T-helper 1 cell treated with Interleukin-12 subunit alpha and Interleukin-12 subunit beta and Interleukin-4 antibody, amounts not matched to agents 30 μg/mL and 1 μg/mL, for 36 hours (primary cell): ENCODE data around the gene NCKAP1.

Experiments used
- H3K27ac Mint-ChIP-seq: one replicate; pipeline ENCODE4 v1.8.0; 2021; ENCODE audit warnings: mild to moderate bottlenecking, mixed read lengths
- H3K27me3 Mint-ChIP-seq: one replicate; pipeline ENCODE4 v1.8.0; 2021; ENCODE audit warnings: low read depth, mixed read lengths
- H3K36me3 Mint-ChIP-seq: one replicate; pipeline ENCODE4 v1.8.0; 2021; ENCODE audit warnings: low read depth, mixed read lengths
- H3K4me1 Mint-ChIP-seq: one replicate; pipeline ENCODE4 v1.8.0; 2021; ENCODE audit warnings: low read depth, mixed read lengths
- H3K4me3 Mint-ChIP-seq: one replicate; pipeline ENCODE4 v1.8.0; 2021; ENCODE audit warnings: mild to moderate bottlenecking, moderate library complexity, mixed read lengths
- H3K9me3 Mint-ChIP-seq: one replicate; pipeline ENCODE4 v1.8.0; 2021; ENCODE audit warnings: mixed read lengths

The NCKAP1 gene

GRCh38 chr2:183038341-183039300 is at the start of gene NCKAP1:
Gene NCKAP1 (minus strand): TSS chr2:183038457. CDS start chr2:183038099, 358 bp downstream.
- peak within 1 kb of the TSS; percentile 82 for H3K4me3 Mint-ChIP-seq
- H3K4me1 Mint-ChIP-seq, result peaks cover 26% of the 10 kb centered on the region
- H3K27ac Mint-ChIP-seq, result no peak within 1 kb of the TSS
- no peaks in the 10 kb centered on the region for H3K9me3 Mint-ChIP-seq
- H3K27me3 Mint-ChIP-seq, result peaks cover 86% of the 10 kb centered on the region
- no peaks in the 10 kb centered on the region for H3K36me3 Mint-ChIP-seq

DNA sequence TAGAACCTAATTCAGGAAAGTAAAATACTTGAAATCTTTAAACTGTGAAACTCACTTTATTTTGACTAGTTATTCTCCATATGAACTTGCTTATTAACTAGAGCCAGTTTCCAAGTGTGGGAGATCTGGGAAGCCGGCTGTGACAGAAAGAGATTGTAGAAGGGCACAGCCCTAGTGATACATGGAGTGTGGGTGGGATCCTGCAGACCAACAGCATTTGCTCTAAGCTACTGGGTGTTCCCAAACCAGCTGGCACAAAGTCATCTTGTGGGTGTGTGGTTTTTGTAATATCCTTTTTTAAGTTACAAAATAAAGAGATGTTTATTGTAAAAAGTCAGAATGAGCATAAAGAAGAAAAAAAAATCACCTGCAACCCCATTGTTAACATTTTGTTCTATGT is 43.7 kb upstream of the NCKAP1 start:
- H3K4me3 Mint-ChIP-seq, result no peak overlapping the region
- H3K27me3 Mint-ChIP-seq, result peaks cover 3% of the 10 kb centered on the region
- peaks cover 12% of the 10 kb centered on the region for H3K4me1 Mint-ChIP-seq
- H3K9me3 Mint-ChIP-seq, result no peaks in the 10 kb centered on the region
- H3K36me3 Mint-ChIP-seq, result no peaks in the 10 kb centered on the region
- no peak overlapping the region for H3K27ac Mint-ChIP-seq

DNA sequence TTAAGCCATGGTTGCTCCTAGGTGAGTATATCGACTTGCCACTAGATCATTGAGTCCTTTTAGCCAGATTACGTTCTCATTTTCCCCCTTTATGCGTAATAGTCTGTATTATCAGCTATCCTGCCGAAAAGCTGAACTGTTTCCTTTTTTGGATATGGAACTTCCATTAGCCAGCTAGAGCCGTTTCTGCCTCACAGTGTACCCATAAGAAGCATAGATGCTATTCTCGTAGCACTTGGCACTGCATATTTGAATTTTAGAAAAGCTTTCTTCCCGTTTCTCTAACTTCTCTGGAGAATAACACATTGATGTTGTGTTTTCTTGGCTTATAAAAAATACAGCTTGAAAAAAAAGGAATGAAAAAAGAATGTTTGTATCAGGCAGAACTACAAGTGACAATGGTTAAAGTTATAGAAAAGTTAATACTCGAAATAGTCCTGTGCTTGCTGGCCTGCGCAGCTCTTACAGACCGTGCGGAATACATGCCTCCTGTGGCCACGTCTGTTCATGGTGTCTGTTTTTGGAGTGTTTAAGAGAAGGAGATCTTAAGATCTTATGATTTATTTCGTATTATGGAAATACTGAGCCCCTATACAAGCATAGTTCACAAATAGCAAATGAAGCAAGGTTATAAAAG is 41.0 kb upstream of the NCKAP1 start:
- Mint-ChIP-seq H3K36me3 (no peaks in the 10 kb centered on the region), H3K4me3 (peak overlapping the region; percentile 89), H3K9me3 (no peaks in the 10 kb centered on the region), H3K4me1 (peaks cover 12% of the 10 kb centered on the region), H3K27me3 (peaks cover 5% of the 10 kb centered on the region), H3K27ac (no peak overlapping the region)

GRCh38 chr2:183078464-183079138 is 40.3 kb upstream of the NCKAP1 start, which contains the start of gene DUSP19:
Gene DUSP19 (plus strand): TSS chr2:183078747. CDS start chr2:183078934, 187 bp downstream.
- Mint-ChIP-seq H3K4me3 (peak within 1 kb of the TSS; percentile 89), H3K27me3 (peaks cover 9% of the 10 kb centered on the region), H3K27ac (peak within 1 kb of the TSS; percentile 42), H3K4me1 (peaks cover 12% of the 10 kb centered on the region), H3K36me3 (no peaks in the 10 kb centered on the region), H3K9me3 (no peaks in the 10 kb centered on the region)

GRCh38 chr2:183078163-183078463 is 39.9 kb upstream of the NCKAP1 start:
- Mint-ChIP-seq H3K4me1 (peaks cover 12% of the 10 kb centered on the region), H3K9me3 (no peaks in the 10 kb centered on the region), H3K36me3 (no peaks in the 10 kb centered on the region), H3K27me3 (peaks cover 9% of the 10 kb centered on the region), H3K4me3 (peak overlapping the region; percentile 89), H3K27ac (peak overlapping the region; percentile 42)

DNA sequence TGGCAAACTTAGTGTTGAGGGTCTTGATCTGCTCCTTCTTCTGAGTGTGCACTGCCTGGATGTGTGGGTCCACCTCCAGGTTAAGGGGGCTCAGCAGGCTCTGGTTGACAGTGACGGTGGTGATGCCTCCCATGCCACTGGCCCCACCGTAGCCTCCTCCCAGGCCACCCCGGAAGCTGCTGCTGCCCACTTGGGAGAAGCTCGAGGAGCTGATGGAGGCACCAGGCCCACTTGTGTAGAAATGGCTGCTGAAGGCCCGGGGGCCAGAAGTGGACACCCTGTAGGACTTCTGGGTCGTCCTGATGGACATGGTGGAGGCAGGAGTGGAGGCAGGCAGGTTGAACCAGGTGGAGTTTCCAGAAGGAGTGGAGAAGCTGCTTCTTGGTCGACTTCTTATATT is 33.9 kb upstream of the NCKAP1 start:
- H3K4me1 Mint-ChIP-seq, result no peaks in the 10 kb centered on the region
- H3K27ac Mint-ChIP-seq, result no peak overlapping the region
- H3K4me3 Mint-ChIP-seq, result no peak overlapping the region
- peaks cover 9% of the 10 kb centered on the region for H3K27me3 Mint-ChIP-seq
- H3K9me3 Mint-ChIP-seq, result no peaks in the 10 kb centered on the region
- no peaks in the 10 kb centered on the region for H3K36me3 Mint-ChIP-seq

DNA sequence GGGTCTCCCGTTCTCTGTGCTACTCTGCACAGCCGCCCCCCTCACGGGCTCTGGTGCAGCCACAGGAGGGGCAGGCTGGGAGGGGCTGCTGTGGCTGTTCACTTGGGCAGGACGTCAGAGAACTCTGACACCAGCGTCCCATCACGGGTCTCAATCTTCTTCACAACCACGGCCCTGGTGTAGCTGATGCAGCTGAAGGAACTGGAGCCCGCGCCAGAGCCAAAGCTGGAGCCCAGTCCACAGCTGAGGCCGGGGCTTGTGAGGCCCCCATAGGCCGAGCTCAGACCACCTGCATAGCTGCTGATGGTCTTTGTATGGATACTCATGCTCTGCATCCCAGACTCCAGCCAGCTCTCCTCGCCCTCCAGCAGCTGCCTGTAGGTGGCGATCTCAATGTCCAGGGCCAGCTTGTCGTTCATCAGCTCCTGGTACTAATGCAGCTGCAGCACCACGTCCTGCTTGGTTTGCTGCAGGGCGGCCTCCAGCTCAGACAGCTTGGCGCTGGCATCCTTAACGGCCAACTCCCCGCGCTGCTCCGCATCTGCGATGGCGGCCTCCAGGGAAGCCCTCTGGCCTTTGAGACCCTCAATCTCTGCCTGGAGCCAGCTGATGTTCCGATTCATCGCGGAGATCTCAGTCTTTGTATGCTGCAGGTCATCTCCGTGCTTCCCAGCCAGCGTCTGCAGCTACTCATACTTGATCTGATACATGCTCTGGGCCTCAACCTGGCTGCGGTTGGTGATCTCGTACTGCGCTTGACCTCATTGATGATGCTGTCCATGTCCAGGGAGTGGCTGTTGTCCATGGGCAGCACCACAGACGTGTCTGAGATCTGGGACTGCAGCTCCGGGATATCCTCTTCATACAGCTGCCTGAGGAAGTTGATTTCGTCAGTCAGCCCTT is 32.9 kb upstream of the NCKAP1 start:
- Mint-ChIP-seq H3K9me3 (no peaks in the 10 kb centered on the region), H3K27me3 (peaks cover 14% of the 10 kb centered on the region), H3K27ac (no peak overlapping the region), H3K36me3 (no peaks in the 10 kb centered on the region), H3K4me3 (no peak overlapping the region), H3K4me1 (no peaks in the 10 kb centered on the region)

GRCh38 chr2:183069174-183069573 is 30.9 kb upstream of the NCKAP1 start:
- no peak overlapping the region for H3K27ac Mint-ChIP-seq
- H3K4me3 Mint-ChIP-seq, result no peak overlapping the region
- no peaks in the 10 kb centered on the region for H3K36me3 Mint-ChIP-seq
- peaks cover 11% of the 10 kb centered on the region for H3K27me3 Mint-ChIP-seq
- no peaks in the 10 kb centered on the region for H3K9me3 Mint-ChIP-seq
- H3K4me1 Mint-ChIP-seq, result no peaks in the 10 kb centered on the region

DNA sequence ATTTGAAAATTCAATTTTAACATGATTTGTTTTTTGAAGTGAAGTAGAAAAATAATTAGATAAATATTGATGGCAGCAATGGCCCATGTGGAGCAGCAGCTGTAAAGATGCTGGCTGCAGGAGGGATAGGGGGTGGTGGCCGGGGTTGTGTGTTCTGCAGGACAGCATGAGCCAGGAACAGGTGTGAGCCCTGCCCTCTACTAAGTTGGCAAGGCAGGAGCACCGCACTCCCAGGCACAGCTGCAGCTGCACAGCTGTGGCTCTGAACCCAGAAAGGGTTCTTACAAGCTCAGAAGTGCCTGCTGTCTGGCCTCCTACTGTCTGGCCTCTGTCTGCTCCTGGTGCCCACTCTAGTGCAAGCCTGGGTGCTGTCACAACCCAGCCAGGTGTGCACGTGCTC is 30.3 kb upstream of the NCKAP1 start:
- Mint-ChIP-seq H3K36me3 (no peaks in the 10 kb centered on the region), H3K4me3 (no peak overlapping the region), H3K9me3 (no peaks in the 10 kb centered on the region), H3K27me3 (peaks cover 8% of the 10 kb centered on the region), H3K4me1 (no peaks in the 10 kb centered on the region), H3K27ac (no peak overlapping the region)

GRCh38 chr2:183063083-183063482 is 24.8 kb upstream of the NCKAP1 start:
- no peak overlapping the region for H3K4me3 Mint-ChIP-seq
- H3K4me1 Mint-ChIP-seq, result no peaks in the 10 kb centered on the region
- no peaks in the 10 kb centered on the region for H3K9me3 Mint-ChIP-seq
- H3K27ac Mint-ChIP-seq, result no peak overlapping the region
- no peaks in the 10 kb centered on the region for H3K36me3 Mint-ChIP-seq
- peaks cover 4% of the 10 kb centered on the region for H3K27me3 Mint-ChIP-seq

- Mint-ChIP-seq H3K9me3 (no peaks in the 10 kb centered on the region), H3K4me1 (no peaks in the 10 kb centered on the region), H3K27me3 (no peaks in the 10 kb centered on the region), H3K27ac (no peak overlapping the region), H3K36me3 (no peaks in the 10 kb centered on the region), H3K4me3 (no peak overlapping the region)
Observed at GRCh38 chr2:183060571-183061231, 22.4 kb upstream of the NCKAP1 start.

DNA sequence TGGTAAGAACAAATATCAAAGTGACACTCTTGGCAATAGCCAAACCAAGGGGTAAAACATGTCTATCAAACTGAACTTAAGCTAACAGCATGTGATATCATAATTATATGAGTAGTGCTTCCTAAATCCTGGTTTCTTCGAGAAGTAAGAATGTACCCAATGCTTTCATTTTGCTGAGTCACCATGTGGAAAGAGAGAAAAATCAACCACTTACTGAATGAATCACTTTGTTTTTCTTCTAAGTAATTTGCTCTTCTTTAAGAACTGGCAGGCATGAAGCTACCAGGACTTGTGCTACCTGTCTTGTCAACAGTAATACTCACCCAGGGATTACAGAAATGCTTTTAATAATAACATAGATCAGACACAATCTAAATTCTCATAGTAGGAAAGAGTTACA is 21.3 kb upstream of the NCKAP1 start:
- Mint-ChIP-seq H3K36me3 (no peaks in the 10 kb centered on the region), H3K4me1 (no peaks in the 10 kb centered on the region), H3K9me3 (no peaks in the 10 kb centered on the region), H3K27me3 (peaks cover 2% of the 10 kb centered on the region), H3K27ac (no peak overlapping the region), H3K4me3 (no peak overlapping the region)

DNA sequence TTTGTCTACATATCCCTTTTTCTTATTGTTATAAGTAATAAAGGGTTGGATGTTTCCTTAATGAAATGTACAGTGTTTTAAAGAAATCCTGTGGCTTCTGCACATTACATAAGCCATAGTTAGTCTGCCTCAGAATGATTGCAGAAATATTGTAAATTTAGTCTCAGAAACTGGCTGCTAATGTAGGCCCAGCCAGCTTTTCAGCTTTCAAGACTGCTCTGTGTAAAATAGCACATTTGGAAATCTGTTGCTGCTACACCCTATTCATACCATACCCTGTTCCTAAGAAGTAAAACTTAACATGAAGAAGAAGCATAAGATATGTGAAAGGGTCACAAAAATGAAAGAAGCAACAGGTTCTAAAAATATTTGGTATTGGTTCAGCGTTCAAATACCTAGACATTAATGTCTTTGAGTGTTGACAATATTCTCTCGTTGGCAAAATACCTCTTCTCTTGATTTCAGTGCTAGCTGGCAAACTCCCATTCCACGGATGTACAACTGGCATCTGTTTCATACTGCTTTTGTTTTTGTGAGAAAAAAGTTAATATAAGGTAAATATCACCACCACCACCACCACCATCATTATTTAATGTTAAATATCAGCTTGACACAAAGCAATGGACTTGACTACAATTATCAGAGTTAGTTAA is 19.2 kb upstream of the NCKAP1 start:
- no peaks in the 10 kb centered on the region for H3K4me1 Mint-ChIP-seq
- H3K27ac Mint-ChIP-seq, result no peak overlapping the region
- H3K4me3 Mint-ChIP-seq, result no peak overlapping the region
- no peaks in the 10 kb centered on the region for H3K9me3 Mint-ChIP-seq
- H3K27me3 Mint-ChIP-seq, result peaks cover 7% of the 10 kb centered on the region
- no peaks in the 10 kb centered on the region for H3K36me3 Mint-ChIP-seq
